K562 treated with DMSO at 1 percent for 24 hours (cell line): ENCODE data around the gene TLE6. TPM values are rescaled to one million over a fixed set of nuclear protein-coding genes. Genes with fewer than 3 reads are reported as not detected.

ENCODE experiments used
- total RNA-seq: library from RNA; unstranded; fragments of 300-600 nt; gene quantifications from 2 replicates; pipeline ENCODE4 v1.2.3, GENCODE V29; 2022; ENCODE audit warnings: low read depth; ENCODE audit not compliant: insufficient read depth

The TLE6 gene
- total RNA-seq: 6.2 and 7.7 TPM in 2 replicates

GRCh38 chr19:2977001-2977745 is at the start of gene TLE6:
TLE6 (plus strand) TSS chr19:2977564; CDS start chr19:2978234, 670 bp downstream.

GRCh38 chr19:2944775-2945574 is 32.4 kb upstream of the TLE6 start, which contains the start of gene ZNF77:
ZNF77 (minus strand) TSS chr19:2944971; CDS start chr19:2944840, 131 bp downstream.

GRCh38 chr19:3029065-3029923 is 51.9 kb downstream of the TLE6 start, which contains the start of gene TLE2:
TLE2 (minus strand) TSS chr19:3029280; CDS start chr19:3028904, 376 bp downstream.

Other genes with a start within 250 kb of the TLE6 start
- gene SLC39A3, start 237.5 kb upstream of the TLE6 start, total RNA-seq: 165 and 203 TPM in 2 replicates
- 143 and 145 TPM in 2 replicates for gene SGTA, start 194.3 kb upstream of the TLE6 start, total RNA-seq
- 196 and 238 TPM in 2 replicates for gene THOP1, start 192.1 kb upstream of the TLE6 start, total RNA-seq
- 2.2 and 2.6 TPM in 2 replicates for gene ZNF554, start 157.7 kb upstream of the TLE6 start, total RNA-seq
- gene ZNF555, start 136.1 kb upstream of the TLE6 start, total RNA-seq: 1.7 and 1.8 TPM in 2 replicates
- 0.25 TPM in 1 of 2 replicates, not detected in the other for gene ZNF556, start 110.2 kb upstream of the TLE6 start, total RNA-seq
- gene ZNF57, start 76.6 kb upstream of the TLE6 start, total RNA-seq: 2.8 and 3.7 TPM in 2 replicates
- gene ZNF77, start 32.6 kb upstream of the TLE6 start, total RNA-seq: 7.7 and 8.7 TPM in 2 replicates
- 49.2 and 56.4 TPM in 2 replicates for gene TLE2, start 51.7 kb downstream of the TLE6 start, total RNA-seq
- gene TLE5, start 84.9 kb downstream of the TLE6 start, total RNA-seq: 462 and 500 TPM in 2 replicates
- gene GNA11, start 116.8 kb downstream of the TLE6 start, total RNA-seq: 34.6 and 35.1 TPM in 2 replicates
- 0.12 TPM in 1 of 2 replicates, not detected in the other for gene GNA15, start 158.5 kb downstream of the TLE6 start, total RNA-seq
- gene S1PR4, start 201.2 kb downstream of the TLE6 start, total RNA-seq: not detected in 2 replicates
- gene NCLN, start 208.4 kb downstream of the TLE6 start, total RNA-seq: 59.6 and 71.6 TPM in 2 replicates
- 0.31 and 0.37 TPM in 2 replicates for gene CELF5, start 247.1 kb downstream of the TLE6 start, total RNA-seq